H1 (cell line): ENCODE results near the gene ADCY9. TPM values are rescaled to one million over a fixed set of nuclear protein-coding genes. Genes with fewer than 3 reads are reported as not detected.

ENCODE experiments used
- CTCF ChIA-PET: fragments of 300-600 bp; sonication (Branson Sonifier 250); formaldehyde crosslinking; loops from one replicate; lab custom pipeline; 2021; ENCODE audit not compliant: partially characterized antibody; lab: Charles Lee
- POLR2A ChIA-PET: fragments of 300-600 bp; sonication (Branson Sonifier 250); formaldehyde crosslinking; loops from one replicate; lab custom pipeline; 2021; ENCODE audit warnings: inconsistent platforms; ENCODE audit not compliant: partially characterized antibody; lab: Charles Lee
- DNase-seq, 2 experiments: peaks; one replicate each; pipeline versions ENCODE4 v3.0.0 to v3.0.0-alpha.2; 2010 to 2022; ENCODE audit warnings: low spot score in 2 of 2, low read depth in 1 of 2, mixed read lengths in 1 of 2
- FAIRE-seq: peaks from 2 replicates; lab custom pipeline; 2011; peaks lifted over from hg19 to GRCh38; lab: Jason Lieb, UNC
- H2AFZ ChIP-seq: 2 replicates; pipeline ENCODE4 v1.8.1; 2012; ENCODE audit warnings: low read length, inconsistent platforms
- H2AK5ac ChIP-seq: 2 replicates; pipeline ENCODE4 v1.6.1; 2013; ENCODE audit warnings: low read depth, low read length
- H2BK120ac ChIP-seq: replicated peaks from 2 replicates; pipeline ENCODE3; 2013; ENCODE audit warnings: low read depth, low read length, inconsistent platforms
- H2BK12ac ChIP-seq: 2 replicates; pipeline ENCODE4 v1.6.1; 2013; ENCODE audit warnings: low read depth, low read length
- H2BK15ac ChIP-seq: 2 replicates; pipeline ENCODE4 v1.6.1; 2013; ENCODE audit warnings: low read length
- H2BK20ac ChIP-seq: 2 replicates; pipeline ENCODE4 v1.6.1; 2013; ENCODE audit warnings: low read length
- H2BK5ac ChIP-seq: 2 replicates; pipeline ENCODE4 v1.6.1; 2013; ENCODE audit warnings: low read depth, low read length
- H3K14ac ChIP-seq: 2 replicates; pipeline ENCODE4 v1.6.1; 2013; ENCODE audit warnings: inconsistent platforms; ENCODE audit not compliant: insufficient read length
- H3K18ac ChIP-seq: 2 replicates; pipeline ENCODE4 v1.6.1; 2013; ENCODE audit warnings: low read length; ENCODE audit errors: extremely low read depth
- H3K23ac ChIP-seq: 2 replicates; pipeline ENCODE4 v1.6.1; 2013; ENCODE audit warnings: inconsistent platforms; ENCODE audit not compliant: insufficient read length
- H3K23me2 ChIP-seq: 2 replicates; pipeline ENCODE4 v1.6.1; 2013; ENCODE audit warnings: low read depth, low read length
- H3K27ac ChIP-seq: 2 replicates; pipeline ENCODE4 v1.6.1; 2011; ENCODE audit warnings: low read depth, low read length, inconsistent platforms
- H3K27me3 ChIP-seq, 4 experiments: replicated peaks in 1 of 4; 1 replicate in 1 of 4; 2 replicates in 3 of 4; pipeline versions ENCODE4 v1.6.1 to v1.8.1; 2011 to 2013; ENCODE audit warnings: low read length in 3 of 4, mild to moderate bottlenecking in 3 of 4, inconsistent platforms in 2 of 4, mixed read lengths in 2 of 4, moderate library complexity in 1 of 4; ENCODE audit not compliant: control insufficient read depth in 3 of 4, insufficient read depth in 3 of 4; ENCODE audit errors: extremely low read depth in 1 of 4
- H3K36me3 ChIP-seq, 4 experiments: 2 replicates each; pipeline versions ENCODE4 v1.6.1 to v1.8.1; 2011 to 2013; ENCODE audit warnings: mild to moderate bottlenecking in 4 of 4, low read length in 3 of 4, moderate library complexity in 2 of 4, control low read depth in 1 of 4, inconsistent platforms in 1 of 4; ENCODE audit not compliant: insufficient read depth in 4 of 4, control insufficient read depth in 2 of 4
- H3K4ac ChIP-seq: replicated peaks from 2 replicates; pipeline ENCODE3; 2013; ENCODE audit warnings: low read length, low read depth, mixed read lengths, inconsistent platforms; ENCODE audit not compliant: insufficient read length
- H3K4me1 ChIP-seq, 4 experiments: replicated peaks in 1 of 4; 1 replicate in 1 of 4; 2 replicates in 3 of 4; pipeline versions ENCODE4 v1.6.1 to v1.8.1; 2011 to 2013; ENCODE audit warnings: low read length in 3 of 4, inconsistent platforms in 2 of 4, mixed read lengths in 1 of 4; ENCODE audit not compliant: insufficient read depth in 4 of 4, control insufficient read depth in 3 of 4
- H3K4me2 ChIP-seq, 2 experiments: 2 replicates each; pipeline versions ENCODE4 v1.6.1 to v1.8.1; 2011 to 2013; ENCODE audit warnings: low read depth in 2 of 2, low read length in 2 of 2, control low read depth in 1 of 2, inconsistent platforms in 1 of 2, mild to moderate bottlenecking in 1 of 2; ENCODE audit not compliant: insufficient read depth in 1 of 2
- H3K4me3 ChIP-seq, 4 experiments: fragments of 200-600, 300-600 bp in 1 of 4; sonication (generic), shearing (Covaris generic), sonication (Bioruptor Twin) in 1 of 4; 2 replicates each; pipeline versions ENCODE4 v1.5.1 to v1.8.1; 2011 to 2016; ENCODE audit warnings: low read length in 4 of 4, low read depth in 3 of 4, control low read depth in 2 of 4, inconsistent platforms in 2 of 4, mild to moderate bottlenecking in 2 of 4, mixed read lengths in 1 of 4, moderate library complexity in 1 of 4; ENCODE audit not compliant: insufficient read depth in 2 of 4; ENCODE audit errors: extremely low read depth in 1 of 4
- H3K56ac ChIP-seq: replicated peaks from 2 replicates; pipeline ENCODE3; 2013; ENCODE audit warnings: low read depth, mild to moderate bottlenecking, mixed read lengths, low read length, inconsistent platforms; ENCODE audit not compliant: insufficient read length
- H3K79me1 ChIP-seq: 2 replicates; pipeline ENCODE4 v1.6.1; 2013; ENCODE audit warnings: low read depth, low read length, control low read depth
- H3K79me2 ChIP-seq, 2 experiments: 2 replicates each; pipeline versions ENCODE4 v1.6.1 to v1.8.1; 2012 to 2013; ENCODE audit warnings: low read length in 2 of 2, mild to moderate bottlenecking in 2 of 2, inconsistent platforms in 1 of 2; ENCODE audit not compliant: insufficient read depth in 2 of 2, control insufficient read depth in 1 of 2
- H3K9ac ChIP-seq, 4 experiments: replicated peaks in 1 of 4; 1 replicate in 1 of 4; 2 replicates in 3 of 4; pipeline versions ENCODE4 v1.6.1 to v1.8.1; 2011 to 2013; ENCODE audit warnings: low read depth in 3 of 4, low read length in 3 of 4, control low read depth in 2 of 4, mild to moderate bottlenecking in 2 of 4, moderate library complexity in 2 of 4, inconsistent platforms in 1 of 4; ENCODE audit errors: extremely low read depth in 1 of 4
- H3K9me3 ChIP-seq, 2 experiments: 2 replicates each; pipeline versions ENCODE4 v1.6.1 to v1.8.1; 2012 to 2013; ENCODE audit warnings: mild to moderate bottlenecking in 2 of 2, moderate library complexity in 2 of 2, control low read depth in 1 of 2, inconsistent platforms in 1 of 2, low read depth in 1 of 2, low read length in 1 of 2, mixed read lengths in 1 of 2; ENCODE audit not compliant: insufficient read depth in 2 of 2
- H4K20me1 ChIP-seq, 2 experiments: replicated peaks in 1 of 2; 2 replicates each; pipeline versions ENCODE3 to v1.8.1; 2011 to 2013; ENCODE audit warnings: inconsistent platforms in 2 of 2, low read length in 2 of 2, mild to moderate bottlenecking in 1 of 2; ENCODE audit not compliant: insufficient read depth in 2 of 2, control insufficient read depth in 1 of 2
- H4K5ac ChIP-seq: 2 replicates; pipeline ENCODE4 v1.6.1; 2013; ENCODE audit warnings: low read length, low read depth, mixed read lengths, inconsistent platforms; ENCODE audit not compliant: insufficient read length
- H4K8ac ChIP-seq: 2 replicates; pipeline ENCODE4 v1.8.0; 2013; ENCODE audit warnings: mild to moderate bottlenecking, moderate library complexity, low read length, inconsistent platforms; ENCODE audit not compliant: insufficient read depth; ENCODE audit errors: extremely low read depth
- H4K91ac ChIP-seq: replicated peaks from 2 replicates; pipeline ENCODE3; 2013; ENCODE audit warnings: low read length, mixed read lengths, inconsistent platforms; ENCODE audit not compliant: insufficient read length
- ASH2L ChIP-seq: fragments of 200-600, 300-600 bp; sonication (generic); IDR thresholded peaks from one replicate; pipeline ENCODE4 v1.7.1; 2017; ENCODE audit warnings: low read length
- BCL11A ChIP-seq, 2 experiments: IDR thresholded peaks; one replicate each; pipeline ENCODE4 v1.6.1; 2011; ENCODE audit warnings: low read depth in 2 of 2, low read length in 2 of 2, mild to moderate bottlenecking in 2 of 2
- CTBP2 ChIP-seq: IDR thresholded peaks from 2 replicates; pipeline ENCODE4 v1.7.0; 2011; ENCODE audit warnings: borderline replicate concordance, mild to moderate bottlenecking, moderate library complexity, mixed read lengths, low read length; ENCODE audit not compliant: insufficient read depth, insufficient read length
- E2F6 ChIP-seq: IDR thresholded peaks from 2 replicates; pipeline ENCODE4 v1.6.1; 2012; ENCODE audit warnings: inconsistent platforms
- HDAC6 ChIP-seq: IDR thresholded peaks from one replicate; pipeline ENCODE4 v1.7.1; 2012; ENCODE audit warnings: low read depth, mild to moderate bottlenecking, inconsistent platforms, low read length, moderate library complexity
- JUND ChIP-seq: IDR thresholded peaks from 2 replicates; pipeline ENCODE4 v1.6.1; 2011; ENCODE audit warnings: mild to moderate bottlenecking, improper control_type of control experiment, low read length
- KDM4A ChIP-seq: IDR thresholded peaks from one replicate; pipeline ENCODE4 v1.7.1; 2012; ENCODE audit warnings: low read depth, mild to moderate bottlenecking, moderate library complexity, low read length, inconsistent platforms; ENCODE audit not compliant: severe bottlenecking
- MAX ChIP-seq: IDR thresholded peaks from 2 replicates; pipeline ENCODE4 v1.6.1; 2012; ENCODE audit warnings: inconsistent platforms
- POLR2AphosphoS5 ChIP-seq: IDR thresholded peaks from 2 replicates; pipeline ENCODE4 v1.6.1; 2011; ENCODE audit warnings: low read depth, low read length
- RAD21 ChIP-seq, 2 experiments: IDR thresholded peaks in 1 of 2; conservative IDR thresholded peaks in 1 of 2; 2 replicates each; pipeline ENCODE4 v1.6.1; 2011; ENCODE audit warnings: low read depth in 2 of 2, low read length in 2 of 2, improper control_type of control experiment in 1 of 2, inconsistent platforms in 1 of 2, mild to moderate bottlenecking in 1 of 2, moderate library complexity in 1 of 2
- USF2 ChIP-seq: IDR thresholded peaks from 2 replicates; pipeline ENCODE4 v1.6.1; 2011; ENCODE audit warnings: low read length, improper control_type of control experiment
- WGBS, 2 experiments: shearing (Covaris generic) in 1 of 2; methylation state at CpG; one replicate each; pipeline versions ENCODE4 v1.1.6 to v1.1.7; 2013 to 2015; ENCODE audit warnings: low lambda C conversion rate in 2 of 2, mixed read lengths in 2 of 2, inconsistent platforms in 1 of 2, low coverage in 1 of 2, missing lambda C conversion rate in 1 of 2; ENCODE audit not compliant: insufficient replicate concordance in 2 of 2, insufficient coverage in 1 of 2, insufficient read length in 1 of 2; ENCODE audit errors: extremely low coverage in 1 of 2, missing lambda C conversion rate in 1 of 2; 5-methylcytosine and 5-hydroxymethylcytosine counted together
- polyA plus RNA-seq, 7 experiments: library from polyadenylated mRNA; depleted of rRNA in 3 of 7; stranded (reverse) in 5 of 7; unstranded in 2 of 7; fragments of >200 nt in 5 of 7; fragments of 200-250 nt in 2 of 7; gene quantifications; 1 replicate in 5 of 7; 2 replicates in 1 of 7; 4 replicates in 1 of 7; pipeline versions ENCODE4 v1.2.1 to v1.2.3, GENCODE V29; 2011 to 2013; ENCODE audit warnings: missing spikeins in 2 of 7, mixed read lengths in 2 of 7
- total RNA-seq: library from RNA; stranded (reverse); fragmentation: NEBNext Ultra II Directional; extraction: Animal tissue kit (Norgen Biotek cat#: 25700); gene quantifications from 2 replicates; pipeline ENCODE4 v1.2.1, GENCODE V29; 2021

ADCY9 gene
- total and polyA plus RNA-seq, 2 of the 8 experiments (the other 6 are each of a cell fraction or from before 2014, with no cell fraction given): 5.4 to 13.1 TPM

DNA sequence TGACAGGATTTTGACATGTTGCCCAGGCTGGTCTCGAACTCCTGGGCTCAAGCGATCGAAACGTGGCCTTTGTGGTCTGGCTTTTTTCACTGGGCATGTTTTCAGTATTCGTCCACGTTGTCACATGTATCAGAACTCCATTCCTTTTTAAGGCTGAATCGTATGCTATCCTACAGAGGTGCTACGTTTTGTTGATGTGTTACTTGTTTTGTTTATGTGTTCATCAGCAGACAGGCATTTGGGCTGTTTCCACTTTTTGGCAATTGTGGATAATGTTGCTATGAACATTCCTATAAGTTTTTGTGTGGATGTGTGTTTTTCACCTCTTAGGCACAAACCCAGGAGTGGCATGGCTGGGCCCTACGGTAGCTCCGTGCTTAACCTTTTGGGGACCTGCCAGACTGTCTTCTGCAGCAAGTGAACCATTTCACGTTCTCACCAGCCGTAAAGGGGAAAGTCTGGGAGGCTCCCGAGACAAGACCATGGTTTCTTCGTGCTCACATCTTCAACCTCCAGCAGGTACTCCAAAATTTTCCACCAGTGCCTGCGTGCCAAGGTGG, 26.9 kb downstream of the ADCY9 start:
- Histone ChIP-seq H3K4me3 (no peak overlapping the region), H3K9ac (no peak overlapping the region), H3K27me3 (no peaks in the 10 kb centered on the region), H2AK5ac (no peak overlapping the region), H3K56ac (no peak overlapping the region), H3K79me1 (no peaks in the 10 kb centered on the region), H2BK20ac (no peak overlapping the region), H3K79me2 (no peaks in the 10 kb centered on the region; a peak in 1 of 4 replicates), H2BK5ac (no peak overlapping the region), H2BK12ac (no peak overlapping the region), H2BK15ac (no peak overlapping the region), H3K23me2 (no peaks in the 10 kb centered on the region), H3K4me1 (peaks cover 0 to 6% (median 4%) of the 10 kb centered on the region in 4 experiments; a peak in 5 of 7 replicates), H3K14ac (no peak overlapping the region), H3K9me3 (no peaks in the 10 kb centered on the region), H3K27ac (no peak overlapping the region), H4K20me1 (peaks cover 0 to 2% of the 10 kb centered on the region in 2 experiments), H2AFZ (no peak overlapping the region), H4K5ac (no peak overlapping the region), H3K23ac (no peak overlapping the region), H3K4ac (no peak overlapping the region), H3K4me2 (no peak overlapping the region), H4K91ac (no peak overlapping the region), H2BK120ac (no peak overlapping the region), H3K36me3 (no peaks in the 10 kb centered on the region), H4K8ac (no peak overlapping the region), H3K18ac (no peak overlapping the region)
- no peak for FAIRE-seq
- ChIA-PET POLR2A (no interaction called here), CTCF (no interaction called here)
- no peak for DNase-seq
- 92% methylated on average over 15 of the region's 15 CpGs; no CpG with 5 or more reads in 1 of the 2 experiments for WGBS, 2 experiments
- no peak for TF ChIP-seq E2F6
- TF ChIP-seq CTBP2: no peak
- TF ChIP-seq JUND: no peak
- TF ChIP-seq HDAC6: no peak
- TF ChIP-seq USF2: no peak
- no peak for TF ChIP-seq MAX
- TF ChIP-seq BCL11A (IDR thresholded peaks at IDR 0.05; ENCODE audit: low read depth in 2 of 2, low read length in 2 of 2): no peak
- TF ChIP-seq POLR2AphosphoS5: no peak
- no peak for TF ChIP-seq RAD21 (IDR thresholded peaks at IDR 0.05 in 1 of 2, conservative IDR thresholded peaks at IDR 0.05 in 1 of 2; ENCODE audit: low read depth in 2 of 2, low read length in 2 of 2)
- TF ChIP-seq ASH2L: no peak
- TF ChIP-seq KDM4A: no peak
